Measurements from ENCODE around the gene TMEM109. TPM values are rescaled to one million over a fixed set of nuclear protein-coding genes. Genes with fewer than 3 reads are reported as not detected.

Gene TMEM109
- total and polyA plus RNA-seq, 2 of the 13 experiments (the other 11 are each of a cell fraction or from before 2014, with no cell fraction given), result 7.7 to 18.0 TPM

DNA sequence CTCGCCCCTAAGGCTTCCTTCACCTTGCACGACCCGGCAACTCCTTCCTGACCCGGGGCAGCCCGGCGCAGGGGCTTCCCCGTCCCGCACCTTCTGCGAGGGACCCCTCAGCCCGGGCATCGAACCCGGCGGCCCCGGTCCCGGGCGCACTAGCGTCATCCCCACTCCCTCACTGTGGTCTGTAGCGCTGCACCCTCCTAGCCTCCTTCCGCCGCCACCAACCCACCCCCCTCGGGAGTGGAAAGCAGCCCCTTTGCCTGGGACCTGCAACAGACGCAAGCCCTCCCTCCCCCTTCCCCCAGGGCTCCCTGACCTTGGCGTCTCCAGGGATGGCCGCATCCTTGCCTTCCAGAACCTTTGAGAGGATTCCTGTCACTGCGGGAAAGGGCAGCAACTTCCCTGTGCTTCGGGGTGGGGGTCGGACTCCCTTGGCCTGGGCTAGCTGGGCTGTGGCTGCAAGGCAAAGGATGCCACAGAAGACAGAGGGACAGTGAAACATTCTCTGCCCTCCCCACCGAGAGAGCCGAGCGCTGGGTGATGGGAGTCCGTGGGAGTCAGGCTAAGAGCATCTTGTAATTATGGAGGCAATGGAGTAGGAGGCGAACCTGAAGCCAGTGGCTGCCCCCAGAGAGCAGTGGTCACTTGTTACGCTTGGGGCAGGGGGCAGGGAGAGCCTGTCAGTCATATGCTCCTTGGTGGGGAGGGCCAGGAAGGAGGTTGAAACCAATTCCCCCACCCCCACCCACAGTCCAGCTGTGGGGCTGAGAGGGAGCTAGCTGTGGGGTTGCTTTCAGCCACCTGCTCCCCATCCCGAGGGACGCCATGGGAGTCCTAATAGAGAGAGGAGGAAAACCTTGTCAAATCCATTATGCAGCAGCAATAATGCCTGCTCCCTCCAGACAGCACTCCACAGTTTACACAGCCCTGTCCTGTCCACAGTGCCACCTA lies 11.2 kb downstream of the TMEM109 start (continued):
- no peak for TF ChIP-seq CEBPZ (IDR thresholded peaks at IDR 0.05; ENCODE audit: low read length)
- TF ChIP-seq GZF1 (CRISPR knock-in tag; IDR thresholded peaks at IDR 0.05), result no peak
- TF ChIP-seq NONO (IDR thresholded peaks at IDR 0.05), result no peak
- TF ChIP-seq NONO (CRISPR knock-in tag; conservative IDR thresholded peaks at IDR 0.05), result no peak
- TF ChIP-seq ZNF75D (CRISPR knock-in tag; IDR thresholded peaks at IDR 0.05; ENCODE audit: borderline replicate concordance), result no peak
- no peak for TF ChIP-seq CREB3 (CRISPR knock-in tag; IDR thresholded peaks at IDR 0.05)
- TF ChIP-seq, protein P1, sequence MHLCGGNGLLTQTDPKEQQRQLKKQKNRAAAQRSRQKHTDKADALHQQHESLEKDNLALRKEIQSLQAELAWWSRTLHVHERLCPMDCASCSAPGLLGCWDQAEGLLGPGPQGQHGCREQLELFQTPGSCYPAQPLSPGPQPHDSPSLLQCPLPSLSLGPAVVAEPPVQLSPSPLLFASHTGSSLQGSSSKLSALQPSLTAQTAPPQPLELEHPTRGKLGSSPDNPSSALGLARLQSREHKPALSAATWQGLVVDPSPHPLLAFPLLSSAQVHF (CRISPR knock-in tag; IDR thresholded peaks at IDR 0.05), result no peak
- no peak for TF ChIP-seq RAD21 (CRISPR knock-in tag; IDR thresholded peaks at IDR 0.05)
- no peak for TF ChIP-seq ZNF329 (CRISPR knock-in tag; IDR thresholded peaks at IDR 0.05; ENCODE audit: low read depth)
- no peak for TF ChIP-seq ZFP82 (CRISPR knock-in tag; IDR thresholded peaks at IDR 0.05; ENCODE audit: borderline replicate concordance)
- TF ChIP-seq EEA1 (CRISPR knock-in tag; IDR thresholded peaks at IDR 0.05; ENCODE audit: borderline replicate concordance), result 0 out of 2 replicates have a peak, but pooled peaks have one; percentile 41
- TF ChIP-seq ZNF124 (CRISPR knock-in tag; IDR thresholded peaks at IDR 0.05), result no peak
- 0 out of 2 replicates have a peak, but pooled peaks have one; percentile 6 for TF ChIP-seq MYPOP (CRISPR knock-in tag; IDR thresholded peaks at IDR 0.05)
- no peak for TF ChIP-seq U2AF2 (IDR thresholded peaks at IDR 0.05; ENCODE audit: low read depth, low read length)
- TF ChIP-seq TARDBP (CRISPR knock-in tag; IDR thresholded peaks at IDR 0.05), result no peak
- 0 out of 2 replicates have a peak, but pooled peaks have one; percentile 20 for TF ChIP-seq ZNF414 (CRISPR knock-in tag; IDR thresholded peaks at IDR 0.05)
- 0 out of 2 replicates have a peak, but pooled peaks have one; percentile 45 for TF ChIP-seq ARNTL (CRISPR knock-in tag; IDR thresholded peaks at IDR 0.05)
- TF ChIP-seq MEIS1 (CRISPR knock-in tag; IDR thresholded peaks at IDR 0.05; ENCODE audit: borderline replicate concordance), result no peak
- TF ChIP-seq FIP1L1 (IDR thresholded peaks at IDR 0.05; ENCODE audit: borderline replicate concordance, insufficient read depth, low read depth, low read length), result no peak
- TF ChIP-seq, protein P2, sequence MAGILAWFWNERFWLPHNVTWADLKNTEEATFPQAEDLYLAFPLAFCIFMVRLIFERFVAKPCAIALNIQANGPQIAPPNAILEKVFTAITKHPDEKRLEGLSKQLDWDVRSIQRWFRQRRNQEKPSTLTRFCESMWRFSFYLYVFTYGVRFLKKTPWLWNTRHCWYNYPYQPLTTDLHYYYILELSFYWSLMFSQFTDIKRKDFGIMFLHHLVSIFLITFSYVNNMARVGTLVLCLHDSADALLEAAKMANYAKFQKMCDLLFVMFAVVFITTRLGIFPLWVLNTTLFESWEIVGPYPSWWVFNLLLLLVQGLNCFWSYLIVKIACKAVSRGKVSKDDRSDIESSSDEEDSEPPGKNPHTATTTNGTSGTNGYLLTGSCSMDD (CRISPR knock-in tag; IDR thresholded peaks at IDR 0.05), result no peak
- no peak for TF ChIP-seq NAIF1 (CRISPR knock-in tag; IDR thresholded peaks at IDR 0.05; ENCODE audit: borderline replicate concordance)
